ENCODE measurements around the gene SLC16A4. TPM values are rescaled to one million over a fixed set of nuclear protein-coding genes. Genes with fewer than 3 reads are reported as not detected.

Gene SLC16A4
- total and polyA plus RNA-seq, 2 of the 8 experiments (the other 6 are each of a cell fraction or from before 2014, with no cell fraction given) = 0.30 to 0.43 TPM

GRCh38 chr1:110343249-110343648, 47.6 kb downstream of the SLC16A4 start:
- H3K27ac ChIP-seq (ENCODE audit: low read depth, low read length) = no peak overlapping the region
- 91% methylated on average over 2 of the region's 2 CpGs; no CpG with 5 or more reads in 1 of the 2 experiments for WGBS, 2 experiments (ENCODE audit: extremely low coverage in 1 of 2, insufficient coverage in 1 of 2, insufficient read length in 1 of 2, insufficient replicate concordance in 2 of 2, low coverage in 1 of 2, low lambda C conversion rate in 2 of 2, missing lambda C conversion rate in 1 of 2)
- peaks cover 6% of the 10 kb centered on the region; the same call in 1 of the 2 replicates for H3K23me2 ChIP-seq (ENCODE audit: low read depth, low read length)
- peaks cover 38 to 44% of the 10 kb centered on the region in 2 experiments for H4K20me1 ChIP-seq (replicated peaks in 1 of 2; ENCODE audit: control insufficient read depth in 1 of 2, insufficient read depth in 2 of 2, low read length in 2 of 2)
- peak overlapping the region; percentile 80 to 81; a peak in 3 of 4 replicates for H3K4me2 ChIP-seq (ENCODE audit: insufficient read depth in 1 of 2, low read depth in 2 of 2, low read length in 2 of 2)
- H3K27me3 ChIP-seq (replicated peaks in 1 of 4; ENCODE audit: control insufficient read depth in 3 of 4, extremely low read depth in 1 of 4, insufficient read depth in 3 of 4, low read length in 3 of 4) = no peaks in the 10 kb centered on the region
- no peak overlapping the region for H2BK12ac ChIP-seq (ENCODE audit: low read depth, low read length)
- no peak overlapping the region for H3K9ac ChIP-seq (replicated peaks in 1 of 4; ENCODE audit: extremely low read depth in 1 of 4, low read depth in 3 of 4, low read length in 3 of 4)
- no peak overlapping the region for H2AK5ac ChIP-seq (ENCODE audit: low read depth, low read length)
- no peak overlapping the region for H2AFZ ChIP-seq (ENCODE audit: low read length)
- no peak overlapping the region for H2BK5ac ChIP-seq (ENCODE audit: low read depth, low read length)
- H4K5ac ChIP-seq (ENCODE audit: insufficient read length, low read depth, low read length) = no peak overlapping the region
- no peaks in the 10 kb centered on the region for H3K9me3 ChIP-seq (ENCODE audit: insufficient read depth in 2 of 2, low read depth in 1 of 2, low read length in 1 of 2)
- no peak overlapping the region for H2BK20ac ChIP-seq (ENCODE audit: low read length)
- no peak overlapping the region for H3K4ac ChIP-seq (replicated peaks; ENCODE audit: insufficient read length, low read depth, low read length)
- no peak for DNase-seq (ENCODE audit: low read depth in 1 of 2, low spot score in 2 of 2)
- H3K23ac ChIP-seq (ENCODE audit: insufficient read length) = no peak overlapping the region
- no peak overlapping the region for H2BK15ac ChIP-seq (ENCODE audit: low read length)
- no peak overlapping the region for H4K91ac ChIP-seq (replicated peaks; ENCODE audit: insufficient read length, low read length)
- H2BK120ac ChIP-seq (replicated peaks; ENCODE audit: low read depth, low read length) = no peak overlapping the region
- H3K14ac ChIP-seq (ENCODE audit: insufficient read length) = no peak overlapping the region
- no peak for FAIRE-seq
- ChIA-PET CTCF (ENCODE audit: partially characterized antibody) (interaction anchor here (1.0 to 1.5 kb wide), 2 partner anchors 30 to 135 kb away, joined by 3 to 4 read pairs; no protein-coding TSS in a partner anchor), POLR2A (ENCODE audit: partially characterized antibody) (no interaction called here)
- peak overlapping the region in 1 of 4 experiments; percentile 93; a peak in 3 of 8 replicates for H3K4me3 ChIP-seq (ENCODE audit: extremely low read depth in 1 of 4, insufficient read depth in 2 of 4, low read depth in 3 of 4, low read length in 4 of 4)
- peaks cover 11 to 27% (median 21%) of the 10 kb centered on the region in 4 experiments for H3K4me1 ChIP-seq (replicated peaks in 1 of 4; ENCODE audit: control insufficient read depth in 3 of 4, insufficient read depth in 4 of 4, low read length in 3 of 4)
- peaks cover 13% of the 10 kb centered on the region for H3K79me1 ChIP-seq (ENCODE audit: low read depth, low read length)
- H3K36me3 ChIP-seq (ENCODE audit: control insufficient read depth in 2 of 4, insufficient read depth in 4 of 4, low read length in 3 of 4) = peaks cover 0 to 61% (median 13%) of the 10 kb centered on the region in 4 experiments; a peak in 7 of 8 replicates
- peaks cover 45 to 87% of the 10 kb centered on the region in 2 experiments for H3K79me2 ChIP-seq (ENCODE audit: control insufficient read depth in 1 of 2, insufficient read depth in 2 of 2, low read length in 2 of 2)
- no peak overlapping the region for H4K8ac ChIP-seq (ENCODE audit: extremely low read depth, insufficient read depth, low read length)
- no peak overlapping the region for H3K18ac ChIP-seq (ENCODE audit: extremely low read depth, low read length)
- no peak overlapping the region for H3K56ac ChIP-seq (replicated peaks; ENCODE audit: insufficient read length, low read depth, low read length)
- TF ChIP-seq SP1 (IDR thresholded peaks at IDR 0.05; ENCODE audit: low read depth, low read length) (no peak), CBX5 (IDR thresholded peaks at IDR 0.05; ENCODE audit: low read depth, low read length) (no peak), ATF2 (IDR thresholded peaks at IDR 0.05; ENCODE audit: low read length) (no peak), FOSL1 (IDR thresholded peaks at IDR 0.05; ENCODE audit: insufficient read depth, low read depth, low read length) (no peak), RAD21 (IDR thresholded peaks at IDR 0.05 in 1 of 2, conservative IDR thresholded peaks at IDR 0.05 in 1 of 2; ENCODE audit: low read depth in 2 of 2, low read length in 2 of 2) (no peak), ASH2L (IDR thresholded peaks at IDR 0.05; ENCODE audit: low read length) (no peak), KDM1A (IDR thresholded peaks at IDR 0.05; ENCODE audit: borderline replicate concordance, low read length) (no peak), SP4 (IDR thresholded peaks at IDR 0.05; ENCODE audit: low read length) (no peak), USF2 (IDR thresholded peaks at IDR 0.05; ENCODE audit: low read length) (no peak), SAP30 (IDR thresholded peaks at IDR 0.05; ENCODE audit: insufficient read depth, insufficient replicate concordance, low read length) (no peak), CREB1 (IDR thresholded peaks at IDR 0.05) (no peak)

All from H1 (cell line).